NCI-H1436 treated with DMSO at 0.1 percent for 48 hours (cell line): ENCODE measurements around the gene ZPR1.
"Not testable (repeated sequence)": the region's sequence is repeated elsewhere in the genome, so short reads cannot be mapped to it uniquely, and the experiment has no call there.

Source experiments
- DNase-seq: peaks from one replicate; lab custom pipeline; 2025; lab: John Stamatoyannopoulos, UW

Gene ZPR1, protein sequence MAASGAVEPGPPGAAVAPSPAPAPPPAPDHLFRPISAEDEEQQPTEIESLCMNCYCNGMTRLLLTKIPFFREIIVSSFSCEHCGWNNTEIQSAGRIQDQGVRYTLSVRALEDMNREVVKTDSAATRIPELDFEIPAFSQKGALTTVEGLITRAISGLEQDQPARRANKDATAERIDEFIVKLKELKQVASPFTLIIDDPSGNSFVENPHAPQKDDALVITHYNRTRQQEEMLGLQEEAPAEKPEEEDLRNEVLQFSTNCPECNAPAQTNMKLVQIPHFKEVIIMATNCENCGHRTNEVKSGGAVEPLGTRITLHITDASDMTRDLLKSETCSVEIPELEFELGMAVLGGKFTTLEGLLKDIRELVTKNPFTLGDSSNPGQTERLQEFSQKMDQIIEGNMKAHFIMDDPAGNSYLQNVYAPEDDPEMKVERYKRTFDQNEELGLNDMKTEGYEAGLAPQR

DNA sequence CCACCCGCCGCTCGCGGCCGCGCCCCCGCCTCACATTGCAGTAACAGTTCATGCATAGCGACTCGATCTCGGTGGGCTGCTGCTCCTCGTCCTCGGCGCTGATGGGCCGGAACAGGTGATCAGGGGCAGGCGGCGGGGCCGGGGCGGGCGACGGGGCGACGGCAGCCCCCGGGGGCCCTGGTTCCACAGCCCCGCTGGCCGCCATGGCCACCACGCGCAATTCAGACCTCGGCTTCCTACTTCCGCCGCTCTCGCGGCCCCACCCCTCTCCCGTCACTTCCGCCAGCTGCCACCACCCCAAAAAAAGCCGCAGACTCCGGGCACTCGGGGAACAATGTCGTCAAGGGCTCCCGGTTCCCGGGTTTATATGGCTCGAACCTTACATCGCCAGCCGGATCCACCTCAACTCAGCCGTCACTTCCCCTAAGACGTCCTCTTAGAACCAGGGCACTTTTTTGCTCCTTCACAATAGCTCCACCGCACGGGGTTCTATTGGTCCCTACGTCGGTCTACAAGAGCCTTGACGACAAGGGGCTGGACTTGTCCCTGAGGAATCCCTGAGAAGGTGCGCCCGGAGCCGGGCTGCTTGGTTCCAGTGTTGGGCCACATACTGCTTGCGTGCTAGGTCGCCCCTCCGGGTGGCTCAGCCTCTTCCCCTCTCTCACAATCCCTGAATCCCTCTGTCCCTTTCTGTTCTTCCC is at the start of gene ZPR1:
ZPR1 (minus strand) TSS at position 238 of the 701 bp plus-strand sequence; CDS start at position 205, 33 bp downstream.
- no peak for DNase-seq

DNA sequence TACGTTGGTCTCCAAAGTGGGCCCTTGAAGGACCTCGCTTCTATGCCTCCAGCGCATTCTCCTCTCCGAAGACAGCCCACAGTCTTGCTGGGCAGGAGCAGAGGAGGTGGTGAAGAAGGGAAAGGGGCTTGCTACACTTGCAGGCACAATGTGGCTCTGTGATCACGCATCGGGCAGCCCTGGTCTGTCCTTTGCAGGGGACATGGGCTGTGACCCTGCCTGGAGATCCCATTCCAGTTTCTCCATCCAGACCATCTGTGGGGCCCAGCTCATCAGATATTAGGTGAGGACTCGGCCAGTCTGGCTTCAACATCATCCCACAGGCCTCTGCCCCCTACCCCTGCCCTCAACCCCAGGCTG is 48.8 kb upstream of the ZPR1 start:
- no peak for DNase-seq

DNA sequence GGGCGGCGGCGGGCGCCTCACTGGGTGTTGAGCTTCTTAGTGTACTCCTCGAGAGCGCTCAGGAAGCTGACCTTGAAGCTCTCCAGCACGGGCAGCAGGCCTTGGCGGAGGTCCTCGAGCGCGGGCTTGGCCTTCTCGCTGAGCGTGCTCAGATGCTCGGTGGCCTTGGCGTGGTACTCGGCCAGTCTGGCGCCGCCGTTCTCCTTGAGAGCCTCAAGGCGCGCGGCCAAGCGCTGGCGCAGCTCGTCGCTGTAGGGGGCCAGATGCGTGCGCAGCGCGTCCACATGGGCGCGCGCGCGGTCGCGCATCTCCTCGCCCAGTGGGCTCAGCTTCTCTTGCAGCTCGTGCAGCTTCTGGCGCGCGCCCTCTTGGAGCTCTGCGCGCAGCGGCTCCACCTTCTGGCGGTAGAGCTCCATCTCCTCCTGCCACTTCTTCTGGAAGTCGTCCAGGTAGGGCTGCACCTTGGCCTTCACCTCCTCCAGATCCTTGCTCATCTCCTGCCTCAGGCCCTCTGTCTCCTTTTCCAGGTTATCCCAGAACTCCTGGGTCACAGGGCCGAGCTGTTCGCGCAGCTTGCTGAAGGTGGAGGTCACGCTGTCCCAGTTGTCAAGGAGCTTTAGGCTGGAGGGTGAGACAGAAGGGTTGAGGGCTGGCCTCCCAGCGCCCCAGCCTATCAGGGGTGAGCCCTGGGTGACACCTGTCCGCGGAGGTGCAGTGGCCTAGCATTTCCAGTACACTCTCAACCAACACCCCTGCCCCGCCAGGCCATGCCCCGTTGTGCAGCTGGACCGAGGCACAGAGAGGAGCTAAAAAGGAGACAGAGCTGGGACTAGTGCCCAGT is 48.2 kb upstream of the ZPR1 start:
- DNase-seq: peak; percentile 70

DNA sequence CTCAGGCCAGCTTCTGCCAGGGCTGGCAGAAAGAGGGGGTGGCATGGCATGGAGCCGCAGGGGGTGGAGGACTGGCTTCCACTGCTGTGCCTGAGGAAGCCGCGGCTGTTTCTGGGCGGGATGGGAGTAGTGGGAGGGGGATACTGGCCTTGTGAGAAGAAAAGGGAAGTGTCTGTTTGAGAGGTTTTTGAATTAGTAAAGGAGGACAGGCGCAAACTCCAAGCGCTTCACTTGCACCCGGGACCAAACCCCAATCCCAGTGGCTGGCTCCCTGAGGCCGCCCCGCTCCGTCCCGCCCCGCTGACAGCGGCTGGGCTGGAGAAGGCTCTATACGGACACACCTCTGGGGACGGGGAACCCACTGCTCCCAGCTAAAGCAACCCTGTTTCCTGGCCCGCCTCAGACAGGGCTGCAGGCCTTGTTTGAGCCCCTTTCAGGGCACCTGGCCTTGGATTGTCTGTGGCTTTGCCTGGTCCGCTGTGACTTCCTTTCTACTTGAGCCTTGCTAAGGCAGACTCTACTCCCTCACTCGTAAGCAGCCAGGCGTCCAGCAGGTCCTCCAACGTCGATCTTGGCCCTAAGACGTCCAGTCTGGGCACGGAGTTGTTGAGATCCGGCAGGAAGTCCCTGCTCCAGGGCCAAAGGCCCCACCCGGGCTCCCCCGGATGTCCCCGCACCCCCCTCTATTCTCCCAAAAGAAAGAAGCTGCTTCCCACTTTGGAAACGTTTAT is 47.4 kb upstream of the ZPR1 start:
- DNase-seq: no peak

DNA sequence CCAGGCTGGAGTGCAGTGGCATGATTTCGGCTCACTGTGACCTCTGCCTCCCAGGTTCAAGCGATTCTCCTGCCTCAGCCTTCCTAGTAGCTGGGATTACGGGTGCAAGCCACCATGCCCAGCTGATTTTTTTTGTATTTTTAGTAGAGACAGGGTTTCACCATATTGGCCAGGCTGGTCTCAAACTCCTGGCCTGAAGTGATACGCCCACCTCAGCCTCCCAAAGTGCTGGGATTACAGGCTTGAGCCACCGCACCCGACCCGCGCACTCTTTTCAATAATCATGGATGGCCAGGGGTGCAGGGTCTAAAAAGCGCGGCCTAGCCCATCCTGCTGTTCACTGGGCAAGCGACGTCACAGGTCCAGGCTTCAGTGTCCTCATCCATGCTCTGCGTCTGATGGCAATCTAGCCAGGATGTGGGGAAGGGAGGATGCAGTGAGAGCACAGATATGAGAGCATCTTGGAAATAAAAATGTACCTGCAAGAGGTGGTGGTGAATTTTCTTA is 46.8 kb upstream of the ZPR1 start:
- not testable (repeated sequence) for DNase-seq

DNA sequence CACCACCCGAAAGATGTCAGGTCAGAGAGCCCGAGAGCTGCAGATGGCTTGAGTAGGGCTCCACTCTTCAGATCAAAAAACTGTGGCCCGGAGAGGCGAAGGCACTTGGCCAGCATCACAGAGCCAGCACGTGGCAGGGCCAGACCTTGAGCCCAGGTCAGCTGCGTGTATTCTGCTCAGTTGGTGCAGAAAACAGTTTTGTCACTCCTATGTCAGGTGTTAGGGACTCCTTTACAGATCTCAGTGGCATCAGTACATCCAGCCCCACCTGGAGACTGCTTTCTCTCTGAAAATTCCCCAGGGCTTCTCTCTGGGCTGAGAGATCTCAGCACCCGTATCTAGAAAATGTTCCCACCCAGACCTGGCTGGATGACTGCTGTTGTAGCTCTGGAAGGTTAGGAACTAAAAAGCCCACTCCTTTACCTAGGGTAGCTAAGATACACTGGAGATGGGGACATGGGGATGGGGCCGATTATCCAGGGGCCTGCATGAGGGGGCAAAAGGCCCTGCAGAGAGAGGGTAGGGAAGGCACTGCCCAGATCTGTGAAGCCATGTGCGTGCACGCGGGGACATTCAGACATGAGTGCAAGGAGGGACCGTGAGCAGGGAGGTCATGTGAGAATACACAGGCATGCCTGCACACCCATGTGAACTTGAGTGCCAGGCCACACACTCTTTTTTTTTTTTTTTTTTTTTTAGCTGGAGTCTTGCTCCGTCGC is 46.2 kb upstream of the ZPR1 start:
- no peak for DNase-seq

DNA sequence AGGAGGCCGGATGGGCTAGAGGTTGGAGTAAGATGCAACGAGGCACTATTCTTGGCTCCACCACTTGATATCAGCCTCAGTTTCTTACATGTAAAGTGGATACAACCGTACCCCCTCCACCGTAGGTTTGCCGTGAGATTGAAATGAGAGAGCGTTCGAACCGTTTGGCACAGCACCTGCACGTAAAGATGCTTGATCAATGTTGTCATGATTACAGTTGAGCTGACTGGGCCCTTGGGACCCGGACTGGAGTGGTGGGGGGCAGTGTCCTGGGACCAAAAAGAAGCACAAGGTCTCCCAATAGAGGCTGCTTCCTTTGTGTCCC is 45.6 kb upstream of the ZPR1 start:
- no peak for DNase-seq

DNA sequence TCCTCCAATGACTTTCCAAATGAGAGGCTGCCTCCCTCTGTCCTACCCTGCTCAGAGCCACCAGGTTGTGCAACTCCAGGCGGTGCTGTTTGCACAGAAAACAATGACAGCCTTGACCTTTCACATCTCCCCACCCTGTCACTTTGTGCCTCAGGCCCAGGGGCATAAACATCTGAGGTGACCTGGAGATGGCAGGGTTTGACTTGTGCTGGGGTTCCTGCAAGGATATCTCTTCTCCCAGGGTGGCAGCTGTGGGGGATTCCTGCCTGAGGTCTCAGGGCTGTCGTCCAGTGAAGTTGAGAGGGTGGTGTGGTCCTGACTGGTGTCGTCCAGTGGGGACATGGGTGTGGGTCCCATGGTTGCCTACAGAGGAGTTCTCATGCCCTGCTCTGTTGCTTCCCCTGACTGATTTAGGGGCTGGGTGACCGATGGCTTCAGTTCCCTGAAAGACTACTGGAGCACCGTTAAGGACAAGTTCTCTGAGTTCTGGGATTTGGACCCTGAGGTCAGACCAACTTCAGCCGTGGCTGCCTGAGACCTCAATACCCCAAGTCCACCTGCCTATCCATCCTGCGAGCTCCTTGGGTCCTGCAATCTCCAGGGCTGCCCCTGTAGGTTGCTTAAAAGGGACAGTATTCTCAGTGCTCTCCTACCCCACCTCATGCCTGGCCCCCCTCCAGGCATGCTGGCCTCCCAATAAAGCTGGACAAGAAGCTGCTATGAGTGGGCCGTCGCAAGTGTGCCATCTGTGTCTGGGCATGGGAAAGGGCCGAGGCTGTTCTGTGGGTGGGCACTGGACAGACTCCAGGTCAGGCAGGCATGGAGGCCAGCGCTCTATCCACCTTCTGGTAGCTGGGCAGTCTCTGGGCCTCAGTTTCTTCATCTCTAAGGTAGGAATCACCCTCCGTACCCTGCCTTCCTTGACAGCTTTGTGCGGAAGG is 44.8 kb upstream of the ZPR1 start:
- no peak for DNase-seq

DNA sequence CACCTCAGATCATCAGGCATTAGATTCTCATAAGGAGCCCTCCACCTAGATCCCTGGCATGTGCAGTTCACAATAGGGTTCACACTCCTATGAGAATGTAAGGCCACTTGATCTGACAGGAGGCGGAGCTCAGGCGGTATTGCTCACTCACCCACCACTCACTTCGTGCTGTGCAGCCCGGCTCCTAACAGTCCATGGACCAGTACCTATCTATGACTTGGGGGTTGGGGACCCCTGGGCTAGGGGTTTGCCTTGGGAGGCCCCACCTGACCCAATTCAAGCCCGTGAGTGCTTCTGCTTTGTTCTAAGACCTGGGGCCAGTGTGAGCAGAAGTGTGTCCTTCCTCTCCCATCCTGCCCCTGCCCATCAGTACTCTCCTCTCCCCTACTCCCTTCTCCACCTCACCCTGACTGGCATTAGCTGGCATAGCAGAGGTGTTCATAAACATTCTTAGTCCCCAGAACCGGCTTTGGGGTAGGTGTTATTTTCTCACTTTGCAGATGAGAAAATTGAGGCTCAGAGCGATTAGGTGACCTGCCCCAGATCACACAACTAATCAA is 44.0 kb upstream of the ZPR1 start:
- no peak for DNase-seq

DNA sequence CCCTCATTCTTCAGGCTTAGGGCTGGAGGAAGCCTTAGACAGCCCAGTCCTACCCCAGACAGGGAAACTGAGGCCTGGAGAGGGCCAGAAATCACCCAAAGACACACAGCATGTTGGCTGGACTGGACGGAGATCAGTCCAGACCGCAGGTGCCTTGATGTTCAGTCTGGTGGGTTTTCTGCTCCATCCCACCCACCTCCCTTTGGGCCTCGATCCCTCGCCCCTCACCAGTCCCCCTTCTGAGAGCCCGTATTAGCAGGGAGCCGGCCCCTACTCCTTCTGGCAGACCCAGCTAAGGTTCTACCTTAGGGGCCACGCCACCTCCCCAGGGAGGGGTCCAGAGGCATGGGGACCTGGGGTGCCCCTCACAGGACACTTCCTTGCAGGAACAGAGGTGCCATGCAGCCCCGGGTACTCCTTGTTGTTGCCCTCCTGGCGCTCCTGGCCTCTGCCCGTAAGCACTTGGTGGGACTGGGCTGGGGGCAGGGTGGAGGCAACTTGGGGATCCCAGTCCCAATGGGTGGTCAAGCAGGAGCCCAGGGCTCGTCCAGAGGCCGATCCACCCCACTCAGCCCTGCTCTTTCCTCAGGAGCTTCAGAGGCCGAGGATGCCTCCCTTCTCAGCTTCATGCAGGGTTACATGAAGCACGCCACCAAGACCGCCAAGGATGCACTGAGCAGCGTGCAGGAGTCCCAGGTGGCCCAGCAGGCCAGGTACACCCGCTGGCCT is 42.5 kb upstream of the ZPR1 start:
- DNase-seq: no peak

DNA sequence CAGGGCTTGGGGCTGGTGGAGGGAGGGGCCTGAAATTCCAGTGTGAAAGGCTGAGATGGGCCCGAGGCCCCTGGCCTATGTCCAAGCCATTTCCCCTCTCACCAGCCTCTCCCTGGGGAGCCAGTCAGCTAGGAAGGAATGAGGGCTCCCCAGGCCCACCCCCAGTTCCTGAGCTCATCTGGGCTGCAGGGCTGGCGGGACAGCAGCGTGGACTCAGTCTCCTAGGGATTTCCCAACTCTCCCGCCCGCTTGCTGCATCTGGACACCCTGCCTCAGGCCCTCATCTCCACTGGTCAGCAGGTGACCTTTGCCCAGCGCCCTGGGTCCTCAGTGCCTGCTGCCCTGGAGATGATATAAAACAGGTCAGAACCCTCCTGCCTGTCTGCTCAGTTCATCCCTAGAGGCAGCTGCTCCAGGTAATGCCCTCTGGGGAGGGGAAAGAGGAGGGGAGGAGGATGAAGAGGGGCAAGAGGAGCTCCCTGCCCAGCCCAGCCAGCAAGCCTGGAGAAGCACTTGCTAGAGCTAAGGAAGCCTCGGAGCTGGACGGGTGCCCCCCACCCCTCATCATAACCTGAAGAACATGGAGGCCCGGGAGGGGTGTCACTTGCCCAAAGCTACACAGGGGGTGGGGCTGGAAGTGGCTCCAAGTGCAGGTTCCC is 41.8 kb upstream of the ZPR1 start, which contains the start of gene APOC3:
APOC3 (plus strand) TSS at position 383 of the 659 bp plus-strand sequence. CDS start 676 bp downstream, outside the sequence.
- no peak for DNase-seq

DNA sequence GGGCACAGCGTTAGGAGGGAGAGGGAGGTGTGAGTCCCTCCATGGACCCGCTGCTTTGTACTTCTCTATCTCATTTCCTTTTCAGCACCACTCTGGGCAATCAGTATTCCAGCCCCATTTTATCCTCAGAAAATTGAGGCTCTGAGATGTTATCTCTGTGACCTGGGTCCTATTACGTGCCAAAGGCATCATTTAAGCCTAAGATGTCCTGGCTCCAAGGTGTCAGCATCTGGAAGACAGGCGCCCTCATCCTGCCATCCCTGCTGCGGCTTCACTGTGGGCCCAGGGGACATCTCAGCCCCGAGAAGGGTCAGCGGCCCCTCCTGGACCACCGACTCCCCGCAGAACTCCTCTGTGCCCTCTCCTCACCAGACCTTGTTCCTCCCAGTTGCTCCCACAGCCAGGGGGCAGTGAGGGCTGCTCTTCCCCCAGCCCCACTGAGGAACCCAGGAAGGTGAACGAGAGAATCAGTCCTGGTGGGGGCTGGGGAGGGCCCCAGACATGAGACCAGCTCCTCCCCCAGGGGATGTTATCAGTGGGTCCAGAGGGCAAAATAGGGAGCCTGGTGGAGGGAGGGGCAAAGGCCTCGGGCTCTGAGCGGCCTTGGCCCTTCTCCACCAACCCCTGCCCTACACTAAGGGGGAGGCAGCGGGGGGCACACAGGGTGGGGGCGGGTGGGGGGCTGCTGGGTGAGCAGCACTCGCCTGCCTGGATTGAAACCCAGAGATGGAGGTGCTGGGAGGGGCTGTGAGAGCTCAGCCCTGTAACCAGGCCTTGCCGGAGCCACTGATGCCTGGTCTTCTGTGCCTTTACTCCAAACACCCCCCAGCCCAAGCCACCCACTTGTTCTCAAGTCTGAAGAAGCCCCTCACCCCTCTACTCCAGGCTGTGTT is 41.1 kb upstream of the ZPR1 start:
- no peak for DNase-seq

DNA sequence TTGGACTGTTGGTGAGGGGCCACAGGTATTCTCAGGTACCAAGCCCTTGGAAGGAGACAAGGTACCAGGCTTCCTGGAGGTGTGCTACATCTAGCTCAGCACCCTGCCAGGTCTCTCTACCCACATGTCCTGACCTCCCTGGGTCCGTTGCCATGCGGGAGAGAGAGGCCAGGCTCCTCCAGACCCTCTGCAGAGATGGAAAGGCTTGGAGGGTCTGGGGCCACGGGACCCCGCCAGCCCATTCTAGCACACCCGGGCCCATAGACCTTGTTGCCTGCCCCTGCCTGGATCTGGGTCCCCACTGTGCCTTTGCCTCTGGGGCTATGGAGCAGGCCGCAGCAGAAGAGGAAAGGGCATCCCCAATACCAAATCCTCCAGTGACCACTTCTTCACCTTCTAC is 39.6 kb upstream of the ZPR1 start:
- DNase-seq: no peak

DNA sequence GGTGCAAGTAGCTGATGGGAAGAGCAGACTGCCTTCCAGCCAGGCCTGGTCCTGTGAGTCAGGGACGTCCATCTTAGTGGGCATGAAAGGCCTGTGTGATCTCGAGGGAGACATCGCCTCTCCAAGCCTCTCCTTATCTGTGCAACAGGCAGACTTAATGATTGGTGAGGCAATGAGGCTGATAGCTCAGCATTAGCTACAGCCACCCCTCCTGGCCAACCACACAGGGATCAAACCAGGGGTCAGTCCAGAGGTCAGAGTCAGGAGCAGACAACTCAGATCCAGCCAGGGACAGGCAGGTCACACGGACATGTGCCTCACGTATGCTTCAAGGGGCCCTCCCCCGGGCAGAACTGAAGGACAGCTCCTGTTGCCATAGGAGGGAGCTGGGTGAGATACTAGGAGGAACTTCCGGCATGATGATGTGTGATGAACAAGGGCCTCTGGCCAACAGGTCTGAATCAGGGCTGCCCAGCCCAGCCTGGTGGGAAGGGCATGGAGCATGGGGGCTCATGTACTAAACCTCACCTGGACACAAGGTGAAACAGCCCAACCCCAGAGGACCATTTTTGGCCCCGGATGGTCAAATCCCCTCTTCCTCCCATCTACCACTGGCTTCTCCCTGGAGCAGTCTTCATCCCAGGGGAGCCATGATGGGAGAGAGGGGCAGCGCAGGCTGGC is 39.1 kb upstream of the ZPR1 start:
- DNase-seq: no peak

DNA sequence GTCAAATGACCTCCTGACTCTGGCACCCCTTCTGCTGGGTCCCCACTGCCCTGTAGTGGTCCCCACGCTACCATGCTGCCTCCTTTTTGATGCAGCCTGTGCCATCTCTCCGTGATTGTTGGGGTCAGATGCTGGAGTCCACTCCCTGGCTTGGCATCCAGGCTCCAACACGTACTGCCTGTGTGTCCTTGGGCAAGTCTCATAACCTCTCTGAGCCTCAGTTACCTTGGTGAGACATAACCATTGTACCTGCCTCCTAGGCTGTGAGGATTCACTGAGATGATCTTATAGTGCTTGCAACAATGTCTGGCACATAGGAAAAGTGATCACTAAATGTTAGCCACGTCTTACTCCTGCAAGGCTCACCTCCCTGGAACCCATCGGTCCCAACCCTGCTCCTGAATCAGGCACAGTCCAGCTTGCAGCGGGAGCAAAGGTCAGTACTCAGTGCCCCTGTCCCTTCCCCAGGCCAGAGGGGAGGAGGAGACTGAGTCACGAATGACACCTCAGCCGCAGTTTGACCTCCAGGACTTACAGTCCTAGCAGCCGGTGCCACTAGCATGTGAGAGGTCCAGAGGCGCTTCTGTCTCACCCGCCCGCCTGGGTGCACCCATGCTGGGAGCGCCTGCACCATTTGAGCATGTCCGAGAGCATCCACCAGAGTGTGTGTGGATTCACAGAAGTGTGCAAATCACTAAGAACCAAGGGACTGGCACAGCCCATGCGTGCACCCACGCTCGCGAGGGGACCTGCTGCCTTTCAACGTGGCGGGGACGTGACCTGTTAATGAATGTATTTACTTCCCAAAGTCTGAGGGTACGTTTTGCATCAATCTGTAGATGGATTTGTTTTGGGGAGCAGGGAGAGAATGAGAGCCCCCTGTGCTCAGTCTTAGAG is 38.3 kb upstream of the ZPR1 start:
- no peak for DNase-seq

DNA sequence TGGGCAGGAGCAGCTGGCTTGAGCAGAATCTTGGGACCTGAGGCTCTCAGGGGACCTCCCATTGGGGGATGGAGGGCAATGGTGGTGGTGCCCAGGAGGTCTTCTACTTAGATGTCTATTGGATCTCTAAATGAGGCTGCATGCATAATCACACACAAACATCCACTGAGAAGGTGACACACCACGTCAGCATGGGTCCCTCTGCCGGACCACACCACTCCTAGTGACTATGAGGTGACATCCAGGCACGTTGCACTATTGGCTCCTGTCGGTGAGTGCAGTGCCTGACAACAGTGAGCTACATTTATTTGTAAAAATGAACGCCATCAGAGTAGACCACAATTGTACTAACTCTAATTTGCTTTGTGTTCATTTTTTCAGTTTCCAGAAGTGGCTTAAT is 37.6 kb upstream of the ZPR1 start:
- no peak for DNase-seq
